Measurements from ENCODE around the gene IL25. TPM values are rescaled to one million over a fixed set of nuclear protein-coding genes. Genes with fewer than 3 reads are reported as not detected.

The IL25 gene
- total RNA-seq, 1 donor from 2014 or later, result not detected

- peaks cover 55% of the 10 kb centered on the region for H3K27me3 Mint-ChIP-seq
- ATAC-seq (ENCODE audit: low read depth), result no peak
- H3K4me1 Mint-ChIP-seq, result peaks cover 16% of the 10 kb centered on the region
- DNase-seq, result no peak
- intact Hi-C loops (cut with micrococcal nuclease), result no loop called here
- ChIA-PET POLR2A (no interaction called here), CTCF (no interaction called here)
- no peak overlapping the region for H3K27ac Mint-ChIP-seq
- H3K9me3 Mint-ChIP-seq, result no peaks in the 10 kb centered on the region
- no peak overlapping the region for H3K4me3 Mint-ChIP-seq
- TF ChIP-seq CTCF (IDR thresholded peaks at IDR 0.05), result no peak
- H3K36me3 Mint-ChIP-seq (ENCODE audit: low read depth), result no peaks in the 10 kb centered on the region
Observed at GRCh38 chr14:23406725-23407355, 34.2 kb downstream of the IL25 start.

GRCh38 chr14:23407516-23408306 lies 35.1 kb downstream of the IL25 start, which contains the start of gene MYH6:
Gene MYH6, minus strand, starts transcription at chr14:23408273. Its CDS starts 1,050 bp downstream, at chr14:23407223.
- no peak for DNase-seq
- POLR2A ChIA-PET, result no interaction called here
- no peak within 1 kb of the TSS for H3K27ac Mint-ChIP-seq
- intact Hi-C loops (cut with micrococcal nuclease), result no loop called here
- CTCF ChIA-PET, result no interaction called here
- ATAC-seq (ENCODE audit: low read depth), result no peak
- no peak for TF ChIP-seq CTCF (IDR thresholded peaks at IDR 0.05)
- no peaks in the 10 kb centered on the region for H3K36me3 Mint-ChIP-seq (ENCODE audit: low read depth)
- peaks cover 16% of the 10 kb centered on the region for H3K4me1 Mint-ChIP-seq
- no peaks in the 10 kb centered on the region for H3K9me3 Mint-ChIP-seq
- no peak within 1 kb of the TSS for H3K4me3 Mint-ChIP-seq
- H3K27me3 Mint-ChIP-seq, result peaks cover 56% of the 10 kb centered on the region

GRCh38 chr14:23408307-23408630 lies 35.7 kb downstream of the IL25 start:
- TF ChIP-seq CTCF (IDR thresholded peaks at IDR 0.05), result no peak
- no peak for DNase-seq
- POLR2A ChIA-PET, result no interaction called here
- no peak overlapping the region for H3K27ac Mint-ChIP-seq
- H3K4me1 Mint-ChIP-seq, result peaks cover 16% of the 10 kb centered on the region
- H3K4me3 Mint-ChIP-seq, result no peak overlapping the region
- no peaks in the 10 kb centered on the region for H3K36me3 Mint-ChIP-seq (ENCODE audit: low read depth)
- no peak for ATAC-seq (ENCODE audit: low read depth)
- CTCF ChIA-PET, result no interaction called here
- peaks cover 52% of the 10 kb centered on the region for H3K27me3 Mint-ChIP-seq
- no peaks in the 10 kb centered on the region for H3K9me3 Mint-ChIP-seq
- intact Hi-C loops (cut with micrococcal nuclease), result no loop called here

- Mint-ChIP-seq H3K36me3 (ENCODE audit: low read depth) (no peaks in the 10 kb centered on the region), H3K4me1 (peaks cover 14% of the 10 kb centered on the region), H3K9me3 (no peaks in the 10 kb centered on the region), H3K4me3 (no peak overlapping the region), H3K27me3 (peaks cover 44% of the 10 kb centered on the region), H3K27ac (no peak overlapping the region)
- ChIA-PET CTCF (no interaction called here), POLR2A (interaction anchor here (0.6 kb wide), 1 partner anchor 832 kb away, joined by 3 read pairs; no protein-coding TSS in a partner anchor)
- no peak for ATAC-seq (ENCODE audit: low read depth)
- no peak for DNase-seq
- TF ChIP-seq CTCF (IDR thresholded peaks at IDR 0.05), result no peak
- intact Hi-C loops (cut with micrococcal nuclease), result no loop called here
Observed at GRCh38 chr14:23409475-23409874, 36.9 kb downstream of the IL25 start.

GRCh38 chr14:23409966-23410635 lies 37.5 kb downstream of the IL25 start:
- CTCF ChIA-PET, result no interaction called here
- H3K27me3 Mint-ChIP-seq, result peaks cover 39% of the 10 kb centered on the region
- TF ChIP-seq CTCF (IDR thresholded peaks at IDR 0.05), result no peak
- H3K9me3 Mint-ChIP-seq, result no peaks in the 10 kb centered on the region
- H3K36me3 Mint-ChIP-seq (ENCODE audit: low read depth), result no peaks in the 10 kb centered on the region
- ATAC-seq (ENCODE audit: low read depth) (no peak), DNase-seq (no peak)
- H3K27ac Mint-ChIP-seq, result no peak overlapping the region
- POLR2A ChIA-PET, result interaction anchor here (0.6 kb wide), 1 partner anchor 831 kb away, joined by 3 read pairs; no protein-coding TSS in a partner anchor
- peaks cover 14% of the 10 kb centered on the region for H3K4me1 Mint-ChIP-seq
- H3K4me3 Mint-ChIP-seq, result no peak overlapping the region
- intact Hi-C loops (cut with micrococcal nuclease), result no loop called here

Data from activated B cell treated with CpG ODN at 0.5 μM for 24 hours (primary cell).